RWPE1 (cell line): ENCODE results near the gene LY6G6F.

ENCODE experiments used
- CTCF ChIA-PET: fragments of 350-600 bp; sonication (Branson Sonifier 250); formaldehyde crosslinking; extraction: SDS; loops from one replicate; lab custom pipeline; 2021; lab: Yijun Ruan, JAX
- POLR2A ChIA-PET: fragments of 400-600 bp; formaldehyde crosslinking; extraction: SDS; loops from one replicate; lab custom pipeline; 2020; ENCODE audit warnings: antibody characterized with exemption; ENCODE audit not compliant: low non-redundant PET; lab: Yijun Ruan, JAX
- DNase-seq: peaks from one replicate; pipeline ENCODE4 v3.0.0; 2012; ENCODE audit warnings: low spot score
- H3K27ac ChIP-seq: fragments of 450-650 bp; 2 replicates; pipeline ENCODE4 v1.5.1; 2017
- CTCF ChIP-seq: fragments of 450-650 bp; conservative IDR thresholded peaks from 2 replicates; pipeline ENCODE4 v1.5.1; 2017; ENCODE audit warnings: low read depth, mild to moderate bottlenecking

Gene LY6G6F

DNA sequence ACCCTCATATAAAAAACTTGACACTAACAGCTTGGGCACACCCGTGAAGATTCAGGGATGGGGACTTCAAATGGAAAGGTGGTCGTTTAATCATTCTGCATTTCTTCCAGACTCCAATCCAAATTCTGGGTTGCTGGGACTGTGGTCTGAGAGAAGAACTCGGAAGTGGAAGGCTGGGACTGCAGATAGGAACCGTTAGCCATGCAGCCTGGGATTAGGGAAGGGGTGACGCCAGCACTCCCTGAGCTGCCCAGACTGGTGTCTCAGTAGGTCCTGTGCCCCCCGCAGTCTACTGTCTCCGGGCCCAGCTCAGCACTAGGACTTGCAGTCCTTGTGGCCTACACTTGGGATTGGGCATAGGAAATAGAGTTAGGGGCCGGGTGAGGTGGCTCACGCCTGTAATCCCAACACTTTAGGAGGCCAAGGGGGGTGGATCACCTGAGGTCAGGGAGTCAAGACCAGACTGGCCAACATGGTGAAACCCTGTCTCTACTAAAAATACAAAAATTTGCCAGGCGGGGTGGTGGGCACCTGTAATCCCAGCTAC lies 30.2 kb downstream of the LY6G6F start:
- TF ChIP-seq CTCF: no peak
- POLR2A ChIA-PET: no interaction called here
- H3K27ac ChIP-seq: peak overlapping the region; percentile 96
- CTCF ChIA-PET: interaction anchor here (0.6 kb wide), 1 partner anchor 33 kb away, joined by 3 read pairs; no protein-coding TSS in a partner anchor
- DNase-seq: no peak

GRCh38 chr6:31737315-31737990 lies 30.8 kb downstream of the LY6G6F start:
- peak overlapping the region; percentile 96 for H3K27ac ChIP-seq
- no peak for TF ChIP-seq CTCF
- DNase-seq: no peak
- CTCF ChIA-PET: interaction anchor here (0.6 kb wide), 1 partner anchor 57 kb away, joined by 4 read pairs; no protein-coding TSS in a partner anchor
- POLR2A ChIA-PET: no interaction called here

- CTCF ChIA-PET: interaction anchor here (0.6 to 1.3 kb wide), 3 partner anchors 14 to 91 kb away, joined by 4 to 6 read pairs (median 4); no protein-coding TSS in a partner anchor
- DNase-seq: peak; percentile 48
- peak overlapping the region; percentile 96 for H3K27ac ChIP-seq
- POLR2A ChIA-PET: interaction anchor here (0.5 to 0.6 kb wide), 2 partner anchors 67 to 86 kb away, joined by 3 to 4 read pairs; partner anchors contain the start of gene BAG6
- no peak for TF ChIP-seq CTCF
These were observed 31.6 kb downstream of the LY6G6F start for GRCh38 chr6:31737991-31738979.

- POLR2A ChIA-PET: interaction anchor here (0.6 to 0.7 kb wide), 2 partner anchors 13 to 67 kb away, joined by 3 to 4 read pairs; partner anchors contain the start of gene LSM2
- peak; percentile 99 for DNase-seq
- no peak for TF ChIP-seq CTCF
- H3K27ac ChIP-seq: peak within 1 kb of the TSS; percentile 96
- CTCF ChIA-PET: interaction anchor here (0.6 to 1.7 kb wide), 4 partner anchors 30 to 57 kb away, joined by 3 to 5 read pairs (median 4); no protein-coding TSS in a partner anchor
These were observed 33.2 kb downstream of the LY6G6F start, which contains the start of gene MSH5 for GRCh38 chr6:31739639-31740396. TSS of gene MSH5 (plus strand) at chr6:31740005. CDS start at chr6:31740467, 462 bp downstream.

DNA sequence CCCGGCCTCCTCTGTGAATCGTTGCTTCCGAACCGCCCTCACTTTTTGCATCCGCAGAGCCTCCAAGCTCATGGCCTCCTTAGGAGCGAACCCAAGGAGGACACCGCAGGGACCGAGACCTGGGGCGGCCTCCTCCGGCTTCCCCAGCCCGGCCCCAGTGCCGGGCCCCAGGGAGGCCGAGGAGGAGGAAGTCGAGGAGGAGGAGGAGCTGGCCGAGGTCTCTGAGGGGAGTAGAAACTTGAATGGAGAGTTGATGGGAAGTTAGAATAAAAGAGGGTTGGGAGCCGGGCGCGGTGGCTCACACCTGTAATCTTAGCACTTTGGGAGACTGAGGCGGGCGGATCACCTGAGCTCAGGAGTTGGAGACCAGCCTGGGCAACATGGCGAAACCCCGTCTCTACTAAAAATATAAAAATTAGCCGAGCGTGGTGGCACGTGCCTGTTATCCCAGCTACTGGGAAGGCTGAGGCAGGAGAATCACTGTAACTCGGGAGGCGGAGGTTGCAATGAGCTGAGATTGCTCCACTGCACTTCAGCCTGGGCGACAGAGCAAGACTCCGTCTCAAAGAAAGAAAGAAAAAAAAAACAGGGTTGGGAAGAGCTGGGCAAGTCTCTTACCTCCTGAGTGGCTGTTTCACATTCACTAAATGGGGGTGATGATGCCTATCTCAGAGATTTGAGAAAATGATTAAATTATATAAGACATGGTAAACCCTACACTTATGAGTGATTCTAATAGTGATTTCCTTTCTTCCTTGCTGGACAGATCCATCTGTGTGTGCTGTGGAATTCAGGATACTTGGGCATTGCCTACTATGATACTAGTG lies 33.9 kb downstream of the LY6G6F start:
- ChIA-PET POLR2A (no interaction called here), CTCF (interaction anchor here (0.6 to 1.7 kb wide), 2 partner anchors 29 to 46 kb away, joined by 3 to 5 read pairs; no protein-coding TSS in a partner anchor)
- DNase-seq: peak; percentile 31
- H3K27ac ChIP-seq: peak overlapping the region; percentile 96
- no peak for TF ChIP-seq CTCF
